Stomach (tissue), 4 donors: ENCODE data around the gene FRAT1.

Experiments
- CTCF ChIP-seq, 7 experiments: fragments of 450-650 bp in 4 of 7; fragments of 200-600 bp in 3 of 7; sonication (generic) in 3 of 7; IDR thresholded peaks; one replicate each; pipeline ENCODE4 v1.5.1; 2016 to 2019; ENCODE audit warnings: antibody characterized with exemption in 7 of 7, control low read depth in 2 of 7, mild to moderate bottlenecking in 1 of 7
- EP300 ChIP-seq: sonication (generic); formaldehyde crosslinking; IDR thresholded peaks from one replicate; pipeline ENCODE4 v1.6.1; 2017; ENCODE audit warnings: antibody characterized with exemption
- POLR2A ChIP-seq, 4 donors: fragments of 450-650 bp; IDR thresholded peaks; one replicate each; pipeline ENCODE4 v1.6.1; 2016; ENCODE audit warnings: antibody characterized with exemption in 4 of 4, control low read depth in 2 of 4, mild to moderate bottlenecking in 1 of 4, moderate library complexity in 1 of 4
- POLR2AphosphoS5 ChIP-seq, 3 donors: sonication (generic); formaldehyde crosslinking; IDR thresholded peaks; one replicate each; pipeline ENCODE4 v1.6.1; 2016; ENCODE audit warnings: antibody characterized with exemption in 3 of 3

DNA sequence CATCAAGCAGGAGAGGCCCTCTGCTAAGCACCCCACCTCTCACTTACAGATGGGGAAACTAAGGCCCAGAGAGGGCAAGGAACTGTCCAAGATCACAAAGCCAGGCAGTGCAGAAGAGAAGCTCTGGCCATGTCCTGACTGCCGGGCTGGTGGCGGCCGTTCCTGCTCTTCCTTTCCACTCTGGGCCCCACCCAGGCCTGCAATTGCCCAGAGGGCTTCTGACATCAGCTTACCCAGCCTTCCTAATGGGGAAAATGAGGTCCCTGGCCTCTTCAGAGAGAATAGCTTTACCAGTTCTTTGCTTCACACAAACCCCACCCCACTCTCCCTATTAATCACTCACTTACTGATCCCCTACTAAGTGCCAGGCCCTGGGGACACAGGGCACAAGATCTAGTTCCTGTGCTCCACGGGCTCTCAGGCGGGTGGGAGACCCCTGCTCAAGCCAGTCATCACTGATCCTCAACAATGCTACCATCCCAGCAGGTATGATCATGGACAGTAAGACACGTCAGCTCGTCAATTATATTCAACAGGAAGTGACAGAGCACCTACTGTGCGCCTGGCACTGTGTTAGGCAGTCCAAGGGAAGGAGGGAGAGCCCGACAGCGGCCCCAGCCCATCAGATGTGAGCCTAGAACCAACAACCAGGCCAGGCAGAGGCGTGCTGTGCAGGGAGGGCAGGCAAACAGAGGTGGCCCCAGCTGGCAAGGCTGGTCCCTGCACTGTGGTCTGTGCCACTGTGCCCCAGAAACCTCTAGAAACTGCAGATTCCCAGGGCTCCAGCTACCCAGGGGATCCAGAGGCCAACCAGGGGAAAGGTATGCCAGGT, 41.9 kb downstream of the FRAT1 start:
- TF ChIP-seq POLR2A (IDR thresholded peaks at IDR 0.05) (no peak), CTCF (IDR thresholded peaks at IDR 0.05) (no peak), POLR2AphosphoS5 (IDR thresholded peaks at IDR 0.05) (no peak), EP300 (no peak)
